HL-60 (cell line): Measurements from ENCODE around the gene P2RY6.

Experiments used
- GABPA ChIP-seq: IDR thresholded peaks from 2 replicates; pipeline ENCODE4 v1.6.1; 2012; ENCODE audit warnings: low read depth
- POLR2AphosphoS5 ChIP-seq: IDR thresholded peaks from 2 replicates; pipeline ENCODE4 v1.6.1; 2012; ENCODE audit warnings: low read depth
- SPI1 ChIP-seq: IDR thresholded peaks from 2 replicates; pipeline ENCODE4 v1.6.1; 2012; ENCODE audit warnings: low read depth, mild to moderate bottlenecking, borderline replicate concordance
- TF ChIP-seq, protein P1 (sequence below): IDR thresholded peaks from one replicate; pipeline ENCODE4 v1.5.1; 2011; ENCODE audit warnings: low read length, control low read depth, inconsistent platforms; ENCODE audit not compliant: insufficient read depth
- TF ChIP-seq, protein P2 (sequence below): IDR thresholded peaks from 2 replicates; pipeline ENCODE4 v1.6.1; 2012; ENCODE audit warnings: low read depth; ENCODE audit not compliant: insufficient replicate concordance

DNA sequence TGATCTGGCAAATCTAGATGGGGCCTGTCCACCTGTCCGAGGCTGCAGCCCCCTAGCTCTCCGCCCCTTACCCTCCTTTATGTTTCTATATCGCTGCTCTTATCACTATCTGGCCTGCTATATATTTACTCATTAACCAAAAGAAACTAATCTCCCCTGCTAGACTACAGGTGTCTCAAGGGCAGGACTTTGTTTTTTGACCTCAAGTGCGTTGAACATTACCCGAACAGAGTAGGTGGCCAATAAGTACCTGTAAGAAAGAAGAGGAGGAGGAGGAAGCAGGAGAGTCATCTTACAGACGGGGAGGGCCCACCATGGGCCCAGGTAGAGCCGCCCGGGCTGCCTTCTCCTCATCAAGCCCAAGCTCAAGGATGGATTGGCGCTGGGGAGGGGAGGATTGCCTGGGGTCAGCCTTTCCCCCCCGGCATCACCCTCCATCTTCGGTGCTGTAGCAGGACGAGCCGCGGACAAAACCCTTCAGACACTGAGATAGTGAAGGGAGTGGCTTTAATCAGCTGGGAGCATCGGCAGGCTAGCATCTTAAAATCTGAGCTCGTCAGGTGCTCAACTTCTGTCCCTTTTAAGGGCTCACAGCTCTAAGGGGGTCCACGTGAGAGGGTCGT, 1.2 kb upstream of the P2RY6 start:
- TF ChIP-seq, protein P1, sequence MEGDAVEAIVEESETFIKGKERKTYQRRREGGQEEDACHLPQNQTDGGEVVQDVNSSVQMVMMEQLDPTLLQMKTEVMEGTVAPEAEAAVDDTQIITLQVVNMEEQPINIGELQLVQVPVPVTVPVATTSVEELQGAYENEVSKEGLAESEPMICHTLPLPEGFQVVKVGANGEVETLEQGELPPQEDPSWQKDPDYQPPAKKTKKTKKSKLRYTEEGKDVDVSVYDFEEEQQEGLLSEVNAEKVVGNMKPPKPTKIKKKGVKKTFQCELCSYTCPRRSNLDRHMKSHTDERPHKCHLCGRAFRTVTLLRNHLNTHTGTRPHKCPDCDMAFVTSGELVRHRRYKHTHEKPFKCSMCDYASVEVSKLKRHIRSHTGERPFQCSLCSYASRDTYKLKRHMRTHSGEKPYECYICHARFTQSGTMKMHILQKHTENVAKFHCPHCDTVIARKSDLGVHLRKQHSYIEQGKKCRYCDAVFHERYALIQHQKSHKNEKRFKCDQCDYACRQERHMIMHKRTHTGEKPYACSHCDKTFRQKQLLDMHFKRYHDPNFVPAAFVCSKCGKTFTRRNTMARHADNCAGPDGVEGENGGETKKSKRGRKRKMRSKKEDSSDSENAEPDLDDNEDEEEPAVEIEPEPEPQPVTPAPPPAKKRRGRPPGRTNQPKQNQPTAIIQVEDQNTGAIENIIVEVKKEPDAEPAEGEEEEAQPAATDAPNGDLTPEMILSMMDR = no peak
- TF ChIP-seq POLR2AphosphoS5 (no peak), SPI1 (no peak), GABPA (no peak)
- TF ChIP-seq, protein P2, sequence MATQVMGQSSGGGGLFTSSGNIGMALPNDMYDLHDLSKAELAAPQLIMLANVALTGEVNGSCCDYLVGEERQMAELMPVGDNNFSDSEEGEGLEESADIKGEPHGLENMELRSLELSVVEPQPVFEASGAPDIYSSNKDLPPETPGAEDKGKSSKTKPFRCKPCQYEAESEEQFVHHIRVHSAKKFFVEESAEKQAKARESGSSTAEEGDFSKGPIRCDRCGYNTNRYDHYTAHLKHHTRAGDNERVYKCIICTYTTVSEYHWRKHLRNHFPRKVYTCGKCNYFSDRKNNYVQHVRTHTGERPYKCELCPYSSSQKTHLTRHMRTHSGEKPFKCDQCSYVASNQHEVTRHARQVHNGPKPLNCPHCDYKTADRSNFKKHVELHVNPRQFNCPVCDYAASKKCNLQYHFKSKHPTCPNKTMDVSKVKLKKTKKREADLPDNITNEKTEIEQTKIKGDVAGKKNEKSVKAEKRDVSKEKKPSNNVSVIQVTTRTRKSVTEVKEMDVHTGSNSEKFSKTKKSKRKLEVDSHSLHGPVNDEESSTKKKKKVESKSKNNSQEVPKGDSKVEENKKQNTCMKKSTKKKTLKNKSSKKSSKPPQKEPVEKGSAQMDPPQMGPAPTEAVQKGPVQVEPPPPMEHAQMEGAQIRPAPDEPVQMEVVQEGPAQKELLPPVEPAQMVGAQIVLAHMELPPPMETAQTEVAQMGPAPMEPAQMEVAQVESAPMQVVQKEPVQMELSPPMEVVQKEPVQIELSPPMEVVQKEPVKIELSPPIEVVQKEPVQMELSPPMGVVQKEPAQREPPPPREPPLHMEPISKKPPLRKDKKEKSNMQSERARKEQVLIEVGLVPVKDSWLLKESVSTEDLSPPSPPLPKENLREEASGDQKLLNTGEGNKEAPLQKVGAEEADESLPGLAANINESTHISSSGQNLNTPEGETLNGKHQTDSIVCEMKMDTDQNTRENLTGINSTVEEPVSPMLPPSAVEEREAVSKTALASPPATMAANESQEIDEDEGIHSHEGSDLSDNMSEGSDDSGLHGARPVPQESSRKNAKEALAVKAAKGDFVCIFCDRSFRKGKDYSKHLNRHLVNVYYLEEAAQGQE = no peak
